GM11168 (cell line): ENCODE data around the gene DTHD1.

Experiments used
- in situ Hi-C: fragments of 300-500 bp; cut with MboI; formaldehyde crosslinking; loops from one replicate; pipeline ENCODE4 v1.12.0; 2022; ENCODE audit warnings: low sequenced_read_pairs; ENCODE audit not compliant: unreplicated experiment

Gene DTHD1

GRCh38 chr4:36338973-36339372 lies 57.6 kb downstream of the DTHD1 start:
- in situ Hi-C loops = no loop called here

GRCh38 chr4:36341936-36342335 lies 60.5 kb downstream of the DTHD1 start:
- in situ Hi-C loops = no loop called here

- in situ Hi-C loops = no loop called here
These were observed 62.2 kb downstream of the DTHD1 start for GRCh38 chr4:36343501-36344175.

- in situ Hi-C loops = no loop called here
These were observed 67.1 kb downstream of the DTHD1 start for GRCh38 chr4:36348403-36348938.

- in situ Hi-C loops = loop anchor here (5.0 kb wide), 1 partner anchor 37 kb away; no protein-coding TSS in a partner anchor
These were observed 68.6 kb downstream of the DTHD1 start for GRCh38 chr4:36349938-36350549.

- in situ Hi-C loops = loop anchor here (5.0 kb wide), 1 partner anchor 36 kb away; no protein-coding TSS in a partner anchor
These were observed 69.8 kb downstream of the DTHD1 start for GRCh38 chr4:36351082-36351666.

GRCh38 chr4:36353998-36354397 lies 72.6 kb downstream of the DTHD1 start:
- in situ Hi-C loops = loop anchor here (5.0 kb wide), 1 partner anchor 33 kb away; no protein-coding TSS in a partner anchor

GRCh38 chr4:36358173-36358572 lies 76.8 kb downstream of the DTHD1 start:
- in situ Hi-C loops = no loop called here

GRCh38 chr4:36360755-36361154 lies 79.3 kb downstream of the DTHD1 start:
- in situ Hi-C loops = no loop called here

- in situ Hi-C loops = no loop called here
These were observed 81.6 kb downstream of the DTHD1 start for GRCh38 chr4:36363024-36363423.

- in situ Hi-C loops = no loop called here
These were observed 93.6 kb downstream of the DTHD1 start for GRCh38 chr4:36374836-36375511.

GRCh38 chr4:36385951-36386571 lies 104.6 kb downstream of the DTHD1 start:
- in situ Hi-C loops = loop anchor here (5.0 kb wide), 1 partner anchor 34 kb away; no protein-coding TSS in a partner anchor

- in situ Hi-C loops = loop anchor here (5.0 kb wide), 1 partner anchor 34 kb away; no protein-coding TSS in a partner anchor
These were observed 105.3 kb downstream of the DTHD1 start for GRCh38 chr4:36386691-36387090.

GRCh38 chr4:36388710-36389109 lies 107.3 kb downstream of the DTHD1 start:
- in situ Hi-C loops = loop anchor here (5.0 kb wide), 1 partner anchor 36 kb away; no protein-coding TSS in a partner anchor

GRCh38 chr4:36391411-36391810 lies 110.0 kb downstream of the DTHD1 start:
- in situ Hi-C loops = no loop called here

- in situ Hi-C loops = no loop called here
These were observed 110.6 kb downstream of the DTHD1 start for GRCh38 chr4:36392024-36392423.

- in situ Hi-C loops = no loop called here
These were observed 111.5 kb downstream of the DTHD1 start for GRCh38 chr4:36392916-36393315.
